ENCODE measurements around the gene CCNY. TPM values are rescaled to one million over a fixed set of nuclear protein-coding genes. Genes with fewer than 3 reads are reported as not detected.

The CCNY gene
- total and polyA plus RNA-seq, 2 of the 13 experiments (the other 11 are each of a cell fraction or from before 2014, with no cell fraction given) = 48.2 to 54.7 TPM

- 0 out of 2 replicates have a peak, but pooled peaks have one; percentile 44 for TF ChIP-seq TBX2 (CRISPR knock-in tag; IDR thresholded peaks at IDR 0.05; ENCODE audit: borderline replicate concordance)
- peak; percentile 89 for TF ChIP-seq PHF8 (CRISPR knock-in tag; IDR thresholded peaks at IDR 0.05)
- TF ChIP-seq YEATS4 (CRISPR knock-in tag; IDR thresholded peaks at IDR 0.05; ENCODE audit: borderline replicate concordance) = no peak
- no peak for TF ChIP-seq ZNF24 (IDR thresholded peaks at IDR 0.05)
- TF ChIP-seq STAT6 (CRISPR knock-in tag; IDR thresholded peaks at IDR 0.05; ENCODE audit: borderline replicate concordance) = no peak
- TF ChIP-seq MXI1 (IDR thresholded peaks at IDR 0.05; ENCODE audit: borderline replicate concordance, low read depth, low read length) = 0 out of 3 replicates have a peak, but pooled peaks have one; percentile 28
- no peak for TF ChIP-seq ZNF264 (CRISPR knock-in tag; IDR thresholded peaks at IDR 0.05)
- TF ChIP-seq IKZF5 (CRISPR knock-in tag; IDR thresholded peaks at IDR 0.05) = no peak
- peak; percentile 23 to 82; a peak in 3 of 4 replicates for TF ChIP-seq HMGXB4 (CRISPR knock-in tag; IDR thresholded peaks at IDR 0.05; ENCODE audit: borderline replicate concordance in 1 of 2, low read depth in 1 of 2)
- TF ChIP-seq IRX3 (CRISPR knock-in tag; IDR thresholded peaks at IDR 0.05; ENCODE audit: borderline replicate concordance, low read depth) = 0 out of 2 replicates have a peak, but pooled peaks have one; percentile 19
- no peak for TF ChIP-seq PITX1 (CRISPR knock-in tag; IDR thresholded peaks at IDR 0.05)
- TF ChIP-seq ZNF232 (CRISPR knock-in tag; IDR thresholded peaks at IDR 0.05; ENCODE audit: borderline replicate concordance) = peak; percentile 68; the same call in 1 of the 2 replicates
- TF ChIP-seq ZNF446 (CRISPR knock-in tag; IDR thresholded peaks at IDR 0.05) = peak; percentile 81; the same call in 1 of the 2 replicates
- TF ChIP-seq ZNF143 (CRISPR knock-in tag; IDR thresholded peaks at IDR 0.05) = peak; percentile 79
- TF ChIP-seq PLRG1 (conservative IDR thresholded peaks at IDR 0.05) = no peak
- TF ChIP-seq FOXC1 (CRISPR knock-in tag; IDR thresholded peaks at IDR 0.05; ENCODE audit: borderline replicate concordance) = peak; percentile 74; the same call in 1 of the 2 replicates
- TF ChIP-seq GFI1 (CRISPR knock-in tag; IDR thresholded peaks at IDR 0.05; ENCODE audit: borderline replicate concordance) = no peak
- TF ChIP-seq ARNT2 (CRISPR knock-in tag; IDR thresholded peaks at IDR 0.05; ENCODE audit: low read depth) = peak; percentile 63; the same call in 1 of the 2 replicates
- 0 out of 2 replicates have a peak, but pooled peaks have one; percentile 4 for TF ChIP-seq ZNF558 (CRISPR knock-in tag; IDR thresholded peaks at IDR 0.05; ENCODE audit: borderline replicate concordance)
- TF ChIP-seq ZBTB14 (CRISPR knock-in tag; IDR thresholded peaks at IDR 0.05) = peak; percentile 48; the same call in 1 of the 2 replicates
- 0 out of 2 replicates have a peak, but pooled peaks have one; percentile 33 for TF ChIP-seq TEF (CRISPR knock-in tag; IDR thresholded peaks at IDR 0.05)
Observed at GRCh38 chr10:35336084-35336831, at the start of gene CCNY (continued).

Data from HepG2 (cell line).